Neural crest cell (in vitro differentiated cells): ENCODE results near the gene CEMIP2. TPM values are rescaled to one million over a fixed set of nuclear protein-coding genes. Genes with fewer than 3 reads are reported as not detected.
A peak's percentile ranks its signal among the peaks of the same experiment; 100 is the strongest.

Experiments used
- DNase-seq: peaks from one replicate; pipeline ENCODE4 v3.0.0; 2021; ENCODE audit warnings: low read depth, mixed read lengths, low spot score
- H3K27ac Mint-ChIP-seq: one replicate; pipeline ENCODE4 v1.8.0; 2021; ENCODE audit warnings: mild to moderate bottlenecking, mixed read lengths; ENCODE audit not compliant: unreplicated experiment
- H3K27me3 Mint-ChIP-seq: 2 replicates; pipeline ENCODE4 v1.8.0; 2021; ENCODE audit warnings: low read depth, mild to moderate bottlenecking, mixed read lengths
- H3K36me3 Mint-ChIP-seq: 2 replicates; pipeline ENCODE4 v1.8.0; 2021; ENCODE audit warnings: low read depth, mild to moderate bottlenecking, mixed read lengths
- H3K4me1 Mint-ChIP-seq: 2 replicates; pipeline ENCODE4 v1.8.0; 2021; ENCODE audit warnings: mixed read lengths
- H3K4me3 Mint-ChIP-seq: one replicate; pipeline ENCODE4 v1.8.0; 2021; ENCODE audit warnings: mild to moderate bottlenecking, mixed read lengths
- H3K9me3 Mint-ChIP-seq: 2 replicates; pipeline ENCODE4 v1.8.0; 2021; ENCODE audit warnings: mixed read lengths
- CTCF ChIP-seq: fragments of 200-600 bp; sonication (generic); conservative IDR thresholded peaks from 2 replicates; pipeline ENCODE4 v1.5.0; 2021; ENCODE audit warnings: antibody characterized with exemption, mild to moderate bottlenecking
- total RNA-seq: library from RNA; stranded (reverse); gene quantifications from 2 replicates; pipeline ENCODE4 v1.2.1, GENCODE V29; 2021

CEMIP2 gene
- total RNA-seq, 1 donor from 2014 or later, result 94.4 TPM

GRCh38 chr9:71725590-71726338 lies 42.5 kb downstream of the CEMIP2 start:
- Mint-ChIP-seq H3K9me3 (no peaks in the 10 kb centered on the region), H3K4me3 (no peak overlapping the region), H3K36me3 (peaks cover 27% of the 10 kb centered on the region), H3K4me1 (peaks cover 27% of the 10 kb centered on the region), H3K27me3 (no peaks in the 10 kb centered on the region), H3K27ac (no peak overlapping the region)
- no peak for TF ChIP-seq CTCF
- no peak for DNase-seq

- Mint-ChIP-seq H3K27ac (no peak overlapping the region), H3K9me3 (no peaks in the 10 kb centered on the region), H3K4me1 (peaks cover 12% of the 10 kb centered on the region)
These were observed 46.5 kb downstream of the CEMIP2 start for GRCh38 chr9:71721855-71722254.

GRCh38 chr9:71719562-71719961 lies 48.8 kb downstream of the CEMIP2 start:
- no peaks in the 10 kb centered on the region for H3K27me3 Mint-ChIP-seq
- no peaks in the 10 kb centered on the region for H3K9me3 Mint-ChIP-seq
- no peak for DNase-seq
- no peak overlapping the region for H3K4me3 Mint-ChIP-seq
- H3K4me1 Mint-ChIP-seq, result no peaks in the 10 kb centered on the region
- TF ChIP-seq CTCF, result no peak
- peaks cover 19% of the 10 kb centered on the region for H3K36me3 Mint-ChIP-seq
- H3K27ac Mint-ChIP-seq, result no peak overlapping the region

More at GRCh38 chr9:71721855-71722254, 46.5 kb downstream of the CEMIP2 start:
- no peak overlapping the region for H3K4me3 Mint-ChIP-seq
- TF ChIP-seq CTCF, result no peak
- no peak for DNase-seq
- H3K36me3 Mint-ChIP-seq, result peaks cover 25% of the 10 kb centered on the region
- H3K27me3 Mint-ChIP-seq, result no peaks in the 10 kb centered on the region

GRCh38 chr9:71719088-71719487 lies 49.2 kb downstream of the CEMIP2 start:
- Mint-ChIP-seq H3K27me3 (no peaks in the 10 kb centered on the region), H3K36me3 (peaks cover 19% of the 10 kb centered on the region), H3K4me1 (no peaks in the 10 kb centered on the region), H3K27ac (no peak overlapping the region), H3K4me3 (no peak overlapping the region), H3K9me3 (no peaks in the 10 kb centered on the region)
- TF ChIP-seq CTCF, result no peak
- no peak for DNase-seq

- peak; percentile 76 for TF ChIP-seq CTCF
- Mint-ChIP-seq H3K9me3 (no peaks in the 10 kb centered on the region), H3K4me3 (no peak overlapping the region), H3K27me3 (no peaks in the 10 kb centered on the region), H3K27ac (peak overlapping the region; percentile 21), H3K36me3 (peaks cover 31% of the 10 kb centered on the region), H3K4me1 (no peaks in the 10 kb centered on the region)
- DNase-seq, result no peak
These were observed 52.0 kb downstream of the CEMIP2 start for GRCh38 chr9:71716138-71716909.
